ENCODE data around the gene SLC45A2. TPM values are rescaled to one million over a fixed set of nuclear protein-coding genes. Genes with fewer than 3 reads are reported as not detected.

SLC45A2 gene
- total RNA-seq, 2 experiments from 2014 or later: not detected

DNA sequence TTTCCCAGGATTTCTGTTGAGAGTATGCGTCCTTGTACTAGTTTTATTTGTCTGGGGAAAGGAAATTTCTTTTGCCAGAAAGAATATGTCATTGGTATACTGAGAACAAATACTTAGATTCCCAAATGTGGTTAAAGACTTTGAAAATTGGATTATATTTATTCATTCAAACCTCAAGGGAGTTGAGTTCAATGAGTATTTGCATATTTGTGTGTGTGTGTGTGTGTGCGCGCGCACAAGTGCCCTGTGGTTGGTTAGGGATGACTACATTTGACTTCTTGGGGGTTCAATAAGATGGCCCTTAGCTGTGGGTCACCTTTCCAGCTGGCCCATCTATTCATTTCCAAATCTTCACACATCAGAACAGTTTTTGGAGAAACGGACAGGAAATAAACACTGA is 43.4 kb downstream of the SLC45A2 start:
- ATAC-seq (no peak), DNase-seq (no peak)
- intact Hi-C loops (cut with micrococcal nuclease): no loop called here
- H3K4me3 Mint-ChIP-seq: no peak overlapping the region
- H3K27me3 Mint-ChIP-seq: peaks cover 48% of the 10 kb centered on the region
- H3K9me3 Mint-ChIP-seq: no peaks in the 10 kb centered on the region
- no peaks in the 10 kb centered on the region for H3K4me1 Mint-ChIP-seq (ENCODE audit: low read depth)
- TF ChIP-seq CTCF (IDR thresholded peaks at IDR 0.05): no peak
- H3K36me3 Mint-ChIP-seq (ENCODE audit: low read depth): no peaks in the 10 kb centered on the region
- H3K27ac Mint-ChIP-seq: no peak overlapping the region
- POLR2A ChIA-PET: no interaction called here
- CTCF ChIA-PET: no interaction called here

DNA sequence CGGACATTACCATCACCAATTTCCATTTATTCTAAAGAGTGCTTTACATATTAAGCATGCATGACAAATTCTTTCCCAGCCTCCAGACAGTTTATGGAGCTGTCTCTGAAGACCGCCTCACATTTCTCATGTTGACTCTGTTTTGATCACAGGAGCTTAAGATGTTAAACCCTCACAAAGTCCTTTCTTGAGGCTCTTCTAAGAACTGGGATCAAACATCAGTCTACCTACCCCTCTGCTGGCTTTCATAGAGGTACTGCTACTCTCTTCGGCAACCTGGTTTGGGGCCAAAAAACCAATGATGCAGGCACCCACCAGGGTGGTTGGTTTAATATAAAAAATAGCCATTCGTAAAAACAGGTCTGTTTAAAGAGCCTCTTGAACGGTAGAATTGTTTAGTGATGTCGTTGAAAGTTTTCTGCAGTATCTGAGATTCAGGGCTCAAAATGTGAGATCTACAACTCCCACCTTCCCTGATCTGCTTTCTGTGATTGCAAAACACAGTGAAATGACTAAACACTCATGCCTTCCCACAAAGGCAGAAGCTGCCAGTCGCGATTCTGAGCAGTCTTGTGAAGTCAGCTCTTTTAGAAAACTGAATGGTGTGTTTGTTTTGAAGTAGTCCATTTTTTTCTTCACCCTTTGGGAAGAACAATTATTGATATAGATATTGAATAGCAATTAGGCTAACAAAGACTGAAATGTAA is 44.8 kb downstream of the SLC45A2 start:
- Mint-ChIP-seq H3K4me1 (ENCODE audit: low read depth) (no peaks in the 10 kb centered on the region), H3K4me3 (no peak overlapping the region), H3K36me3 (ENCODE audit: low read depth) (no peaks in the 10 kb centered on the region), H3K9me3 (no peaks in the 10 kb centered on the region), H3K27me3 (peaks cover 54% of the 10 kb centered on the region), H3K27ac (no peak overlapping the region)
- POLR2A ChIA-PET: no interaction called here
- CTCF ChIA-PET: interaction anchor here (1.0 to 1.5 kb wide), 3 partner anchors 29 to 351 kb away, joined by 3 to 5 read pairs (median 5); no protein-coding TSS in a partner anchor
- intact Hi-C loops (cut with micrococcal nuclease): loop anchor here (10.0 kb wide), 1 partner anchor 355 kb away; no protein-coding TSS in a partner anchor
- TF ChIP-seq CTCF (IDR thresholded peaks at IDR 0.05): no peak
- DNase-seq (no peak), ATAC-seq (no peak)

DNA sequence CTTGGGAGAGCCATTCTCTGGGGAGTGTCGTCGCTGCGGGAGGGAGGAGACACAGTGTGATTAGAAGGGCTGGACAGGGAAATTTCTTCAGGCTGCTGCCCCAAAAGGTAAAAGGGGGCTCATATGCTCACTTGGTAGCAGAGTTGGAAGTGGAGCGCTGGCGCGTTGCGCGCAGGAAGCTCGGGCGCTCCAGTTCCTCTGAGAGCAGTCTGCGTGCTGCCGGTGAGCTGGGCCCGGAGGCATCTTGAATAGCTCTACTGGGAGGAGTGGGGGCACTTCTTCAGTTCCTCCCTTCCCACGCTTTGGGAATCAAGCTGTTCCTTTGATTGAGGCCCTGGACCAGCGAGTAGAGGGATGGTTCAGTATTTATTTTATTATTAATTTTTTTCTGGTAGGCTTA is 45.6 kb downstream of the SLC45A2 start:
- Mint-ChIP-seq H3K27me3 (peaks cover 54% of the 10 kb centered on the region), H3K27ac (no peak overlapping the region), H3K4me1 (ENCODE audit: low read depth) (no peaks in the 10 kb centered on the region), H3K36me3 (ENCODE audit: low read depth) (no peaks in the 10 kb centered on the region), H3K9me3 (no peaks in the 10 kb centered on the region), H3K4me3 (no peak overlapping the region)
- no peak for DNase-seq
- no peak for TF ChIP-seq CTCF (IDR thresholded peaks at IDR 0.05)
- no peak for ATAC-seq
- POLR2A ChIA-PET: no interaction called here
- intact Hi-C loops (cut with micrococcal nuclease): loop anchor here (10.0 kb wide), 1 partner anchor 354 kb away; no protein-coding TSS in a partner anchor
- CTCF ChIA-PET: interaction anchor here (1.0 to 1.5 kb wide), 2 partner anchors 97 to 350 kb away, joined by 3 to 5 read pairs; no protein-coding TSS in a partner anchor

DNA sequence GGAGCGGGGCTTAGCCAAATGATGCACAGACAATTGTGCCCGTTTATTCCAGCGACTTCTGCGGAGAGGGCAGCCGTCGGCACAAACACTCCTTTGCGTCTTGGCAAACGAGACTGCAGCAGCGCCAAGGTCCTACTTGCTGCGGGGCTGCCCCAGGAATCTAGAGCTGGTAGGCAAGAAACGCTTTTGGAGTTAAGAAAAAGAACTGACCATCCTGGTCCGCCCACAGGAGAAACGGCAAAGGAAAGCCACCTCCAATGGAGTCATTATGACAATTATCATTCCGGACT is 46.0 kb downstream of the SLC45A2 start:
- ChIA-PET POLR2A (no interaction called here), CTCF (interaction anchor here (1.5 kb wide), 1 partner anchor 349 kb away, joined by 5 read pairs; no protein-coding TSS in a partner anchor)
- DNase-seq (no peak), ATAC-seq (no peak)
- Mint-ChIP-seq H3K4me3 (no peak overlapping the region), H3K4me1 (ENCODE audit: low read depth) (no peaks in the 10 kb centered on the region), H3K27me3 (peaks cover 54% of the 10 kb centered on the region), H3K27ac (no peak overlapping the region), H3K9me3 (no peaks in the 10 kb centered on the region), H3K36me3 (ENCODE audit: low read depth) (no peaks in the 10 kb centered on the region)
- intact Hi-C loops (cut with micrococcal nuclease): loop anchor here (10.0 kb wide), 1 partner anchor 354 kb away; no protein-coding TSS in a partner anchor
- no peak for TF ChIP-seq CTCF (IDR thresholded peaks at IDR 0.05)

DNA sequence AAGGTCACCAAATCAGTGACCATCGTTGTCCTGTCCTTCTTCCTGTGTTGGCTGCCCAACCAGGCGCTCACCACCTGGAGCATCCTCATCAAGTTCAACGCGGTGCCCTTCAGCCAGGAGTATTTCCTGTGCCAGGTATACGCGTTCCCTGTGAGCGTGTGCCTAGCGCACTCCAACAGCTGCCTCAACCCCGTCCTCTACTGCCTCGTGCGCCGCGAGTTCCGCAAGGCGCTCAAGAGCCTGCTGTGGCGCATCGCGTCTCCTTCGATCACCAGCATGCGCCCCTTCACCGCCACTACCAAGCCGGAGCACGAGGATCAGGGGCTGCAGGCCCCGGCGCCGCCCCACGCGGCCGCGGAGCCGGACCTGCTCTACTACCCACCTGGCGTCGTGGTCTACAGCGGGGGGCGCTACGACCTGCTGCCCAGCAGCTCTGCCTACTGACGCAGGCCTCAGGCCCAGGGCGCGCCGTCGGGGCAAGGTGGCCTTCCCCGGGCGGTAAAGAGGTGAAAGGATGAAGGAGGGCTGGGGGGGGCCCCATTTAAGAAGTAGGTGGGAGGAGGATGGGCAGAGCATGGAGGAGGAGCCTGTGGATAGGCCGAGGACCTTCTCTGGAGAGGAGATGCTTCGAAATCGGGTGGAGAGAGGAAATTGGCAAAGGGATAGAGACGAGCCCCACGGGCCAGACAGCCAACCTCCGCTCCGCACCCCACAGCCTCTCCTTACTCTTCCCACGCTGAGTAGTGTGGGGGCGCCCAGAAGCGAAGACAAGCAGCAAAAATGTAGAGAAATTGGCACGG is 46.6 kb downstream of the SLC45A2 start:
- CTCF ChIA-PET: no interaction called here
- no peak for TF ChIP-seq CTCF (IDR thresholded peaks at IDR 0.05)

More for the DNA sequence above, 46.6 kb downstream of the SLC45A2 start:
- Mint-ChIP-seq H3K9me3 (no peaks in the 10 kb centered on the region), H3K4me1 (ENCODE audit: low read depth) (no peaks in the 10 kb centered on the region), H3K4me3 (no peak overlapping the region), H3K27me3 (peaks cover 54% of the 10 kb centered on the region), H3K36me3 (ENCODE audit: low read depth) (no peaks in the 10 kb centered on the region), H3K27ac (no peak overlapping the region)
- POLR2A ChIA-PET: no interaction called here
- ATAC-seq (no peak), DNase-seq (no peak)
- intact Hi-C loops (cut with micrococcal nuclease): loop anchor here (10.0 kb wide), 1 partner anchor 353 kb away; no protein-coding TSS in a partner anchor
